AG09319 (cell line): ENCODE measurements around the gene OR2T35.
"Not testable (repeated sequence)": the region's sequence is repeated elsewhere in the genome, so short reads cannot be mapped to it uniquely, and the experiment has no call there.

ENCODE experiments used
- DNase-seq: peaks from one replicate; pipeline ENCODE4 v3.0.0-alpha.2; 2010; ENCODE audit warnings: low read depth; ENCODE audit errors: extremely low read depth
- TF ChIP-seq, protein P1 (sequence below): IDR thresholded peaks from 2 replicates; pipeline ENCODE4 v1.5.1; 2011; ENCODE audit warnings: low read depth, mild to moderate bottlenecking, inconsistent platforms, low read length, moderate library complexity

The OR2T35 gene, protein sequence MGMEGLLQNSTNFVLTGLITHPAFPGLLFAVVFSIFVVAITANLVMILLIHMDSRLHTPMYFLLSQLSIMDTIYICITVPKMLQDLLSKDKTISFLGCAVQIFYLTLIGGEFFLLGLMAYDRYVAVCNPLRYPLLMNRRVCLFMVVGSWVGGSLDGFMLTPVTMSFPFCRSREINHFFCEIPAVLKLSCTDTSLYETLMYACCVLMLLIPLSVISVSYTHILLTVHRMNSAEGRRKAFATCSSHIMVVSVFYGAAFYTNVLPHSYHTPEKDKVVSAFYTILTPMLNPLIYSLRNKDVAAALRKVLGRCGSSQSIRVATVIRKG

GRCh38 chr1:248645178-248645577 is at the start of gene OR2T35:
OR2T35 (minus strand) TSS chr1:248645278; CDS start chr1:248639258, 6,020 bp downstream.
- not testable (repeated sequence) for DNase-seq

DNA sequence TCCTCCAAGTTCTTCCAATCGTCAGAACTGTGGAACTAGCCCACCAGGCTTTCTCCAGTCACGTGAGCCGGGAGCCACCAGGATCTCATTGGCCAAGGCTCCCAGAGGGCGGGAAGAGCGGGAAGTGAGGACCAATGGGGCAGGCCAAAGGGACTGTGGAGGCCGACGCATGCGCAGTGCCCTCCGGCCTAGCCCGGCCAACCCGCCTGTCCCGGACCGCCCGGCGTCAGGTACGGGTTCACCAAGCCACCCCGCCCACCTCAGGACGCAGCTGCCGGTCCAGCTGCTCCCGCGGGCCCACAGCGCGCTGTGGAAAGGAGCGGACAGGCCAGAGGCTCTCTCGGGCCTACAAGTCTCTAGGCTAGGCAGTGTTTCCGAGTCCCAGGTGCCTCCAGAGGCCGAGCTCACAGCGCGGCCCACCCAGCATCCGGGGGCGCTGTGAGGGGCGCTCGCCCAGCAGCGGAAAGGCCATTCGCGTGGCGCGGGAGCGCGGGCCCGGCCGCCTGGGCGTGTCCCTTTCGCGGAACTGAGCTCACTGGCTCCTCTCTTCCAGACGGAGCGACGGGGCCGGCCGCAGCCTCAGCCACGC is 46.6 kb upstream of the OR2T35 start:
- no peak for DNase-seq
- TF ChIP-seq, protein P1, sequence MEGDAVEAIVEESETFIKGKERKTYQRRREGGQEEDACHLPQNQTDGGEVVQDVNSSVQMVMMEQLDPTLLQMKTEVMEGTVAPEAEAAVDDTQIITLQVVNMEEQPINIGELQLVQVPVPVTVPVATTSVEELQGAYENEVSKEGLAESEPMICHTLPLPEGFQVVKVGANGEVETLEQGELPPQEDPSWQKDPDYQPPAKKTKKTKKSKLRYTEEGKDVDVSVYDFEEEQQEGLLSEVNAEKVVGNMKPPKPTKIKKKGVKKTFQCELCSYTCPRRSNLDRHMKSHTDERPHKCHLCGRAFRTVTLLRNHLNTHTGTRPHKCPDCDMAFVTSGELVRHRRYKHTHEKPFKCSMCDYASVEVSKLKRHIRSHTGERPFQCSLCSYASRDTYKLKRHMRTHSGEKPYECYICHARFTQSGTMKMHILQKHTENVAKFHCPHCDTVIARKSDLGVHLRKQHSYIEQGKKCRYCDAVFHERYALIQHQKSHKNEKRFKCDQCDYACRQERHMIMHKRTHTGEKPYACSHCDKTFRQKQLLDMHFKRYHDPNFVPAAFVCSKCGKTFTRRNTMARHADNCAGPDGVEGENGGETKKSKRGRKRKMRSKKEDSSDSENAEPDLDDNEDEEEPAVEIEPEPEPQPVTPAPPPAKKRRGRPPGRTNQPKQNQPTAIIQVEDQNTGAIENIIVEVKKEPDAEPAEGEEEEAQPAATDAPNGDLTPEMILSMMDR: no peak

- TF ChIP-seq, protein P1: no peak
- DNase-seq: no peak
Measured at GRCh38 chr1:248688527-248689298, 43.6 kb upstream of the OR2T35 start.

GRCh38 chr1:248686815-248687214 is 41.7 kb upstream of the OR2T35 start:
- DNase-seq: no peak
- TF ChIP-seq, protein P1: no peak

GRCh38 chr1:248681651-248682050 is 36.6 kb upstream of the OR2T35 start:
- no peak for DNase-seq
- TF ChIP-seq, protein P1: no peak

DNA sequence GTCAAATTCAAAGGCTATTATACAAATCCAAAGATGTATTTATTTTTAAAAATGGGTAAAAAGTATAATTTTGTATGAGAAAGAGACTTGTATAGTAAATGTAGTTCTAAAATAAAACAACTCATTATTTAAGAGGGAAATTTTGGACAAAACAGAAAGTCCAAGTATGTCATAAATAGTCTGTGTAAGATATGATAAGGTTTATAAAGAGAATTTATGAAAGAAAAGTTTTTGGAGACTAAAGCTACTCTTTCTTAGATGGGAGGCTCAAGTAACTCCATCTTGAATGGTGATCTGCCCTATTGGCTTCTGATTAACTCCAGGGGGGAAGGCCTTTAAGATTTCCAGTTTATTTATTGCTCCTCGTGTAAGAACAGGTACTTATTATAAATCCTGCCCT is 24.9 kb upstream of the OR2T35 start:
- no peak for DNase-seq
- TF ChIP-seq, protein P1: no peak

- DNase-seq: not testable (repeated sequence)
Measured at GRCh38 chr1:248663453-248664328, 18.6 kb upstream of the OR2T35 start.

DNA sequence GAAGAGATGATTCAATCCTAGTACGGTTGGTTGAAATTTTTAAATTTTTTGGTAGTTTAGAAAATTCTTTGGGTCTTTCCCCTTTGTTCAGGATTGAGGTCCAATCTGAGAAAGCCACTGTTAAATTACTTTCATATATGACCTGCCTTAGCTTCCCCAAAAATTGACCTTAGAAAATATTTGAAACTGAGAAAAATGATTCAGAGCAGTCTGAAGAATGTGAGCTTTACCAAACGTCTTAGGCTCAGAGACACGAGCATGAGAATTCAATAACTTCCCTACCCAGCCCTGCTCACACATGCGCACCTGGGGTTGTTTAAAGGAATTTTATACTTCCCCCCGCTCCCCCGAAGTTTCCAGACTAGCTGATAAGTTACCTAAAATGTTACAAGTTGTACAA is 11.7 kb upstream of the OR2T35 start:
- DNase-seq: not testable (repeated sequence)

- DNase-seq: not testable (repeated sequence)
Measured at GRCh38 chr1:248655354-248655753, 10.3 kb upstream of the OR2T35 start, which contains the start of gene OR2T27. OR2T27 (minus strand) TSS chr1:248655528; CDS start chr1:248650884, 4,644 bp downstream.

GRCh38 chr1:248648770-248649536 is 3.9 kb upstream of the OR2T35 start:
- DNase-seq: not testable (repeated sequence)

DNA sequence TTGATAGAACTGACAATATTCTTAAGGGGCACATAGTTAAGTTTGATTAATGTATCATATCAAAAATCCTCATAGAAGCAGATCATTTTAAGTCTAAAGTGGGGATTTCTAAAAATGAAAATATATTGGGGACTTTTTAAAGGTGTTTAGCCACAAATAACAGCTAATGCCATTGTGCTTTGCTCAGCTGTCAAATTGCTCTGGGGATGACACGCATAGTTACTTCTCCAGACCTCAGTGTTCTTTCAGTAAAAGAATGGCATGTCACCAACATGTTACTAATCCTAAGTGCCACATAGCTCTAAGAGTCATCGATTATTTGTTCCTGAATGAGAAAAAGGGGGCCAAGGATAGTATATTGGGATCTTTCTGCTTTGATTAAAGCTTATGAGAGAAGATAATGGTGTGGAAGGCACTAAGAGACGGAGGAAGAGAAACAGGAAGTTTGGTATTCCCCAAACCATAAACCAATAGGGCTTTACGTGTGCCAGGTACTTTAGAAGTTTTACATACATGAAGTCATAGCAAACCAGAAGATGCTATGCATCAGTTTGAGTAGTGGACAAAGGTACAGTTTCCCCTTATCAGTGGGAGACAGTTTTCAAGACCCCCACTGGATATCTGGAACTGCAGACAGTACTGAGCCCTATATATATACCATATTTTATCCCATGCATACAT is 2.0 kb downstream of the OR2T35 start:
- DNase-seq: not testable (repeated sequence)
